Kasumi-1 (cell line): ENCODE data around the gene TNNI2.
A peak's percentile ranks its signal among the peaks of the same experiment; 100 is the strongest.
"Not testable (repeated sequence)": the region's sequence is repeated elsewhere in the genome, so short reads cannot be mapped to it uniquely, and the experiment has no call there.

ENCODE experiments used
- DNase-seq, 2 experiments: peaks; one replicate each; lab custom pipeline; 2025; lab: John Stamatoyannopoulos, UW

Gene TNNI2

DNA sequence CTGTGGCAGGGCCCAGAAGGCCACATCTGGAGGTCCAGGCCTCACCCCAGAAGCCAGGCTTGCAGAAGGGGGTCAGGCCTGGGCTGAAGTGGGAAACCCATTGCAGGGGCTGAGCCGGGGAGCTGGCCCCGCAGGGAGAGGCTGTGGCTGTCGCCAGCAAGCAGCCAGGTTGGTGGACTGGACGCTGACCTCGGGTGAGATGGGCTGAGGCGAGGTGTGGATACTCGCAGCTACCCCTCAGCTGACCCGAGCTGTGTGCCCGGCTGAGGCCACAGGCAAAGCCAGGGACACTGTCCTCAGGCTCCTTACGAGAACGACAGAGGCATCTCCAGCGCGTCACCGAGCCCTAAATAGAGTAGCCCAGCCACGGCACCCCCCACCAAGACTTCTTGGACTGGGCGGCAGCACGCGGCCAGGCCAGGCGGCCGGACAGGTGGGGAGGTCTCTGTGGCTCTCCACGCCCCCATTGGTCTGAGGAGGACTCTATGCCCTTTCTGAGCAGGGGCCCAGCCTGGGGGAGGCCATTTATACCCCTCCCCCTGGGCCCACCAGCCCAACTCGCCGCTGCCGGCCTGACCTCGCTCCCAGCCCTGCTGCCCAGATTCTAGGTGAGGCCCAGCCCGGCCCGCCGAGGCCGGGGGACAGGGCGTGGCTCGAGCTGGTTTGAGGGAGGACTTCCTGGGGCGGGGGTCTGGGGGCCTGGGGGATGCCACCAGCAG lies at the start of gene TNNI2:
TSS of gene TNNI2 (plus strand) at position 556 of the 719 bp plus-strand sequence. CDS start 716 bp downstream, outside the sequence.
- DNase-seq, result no peak

DNA sequence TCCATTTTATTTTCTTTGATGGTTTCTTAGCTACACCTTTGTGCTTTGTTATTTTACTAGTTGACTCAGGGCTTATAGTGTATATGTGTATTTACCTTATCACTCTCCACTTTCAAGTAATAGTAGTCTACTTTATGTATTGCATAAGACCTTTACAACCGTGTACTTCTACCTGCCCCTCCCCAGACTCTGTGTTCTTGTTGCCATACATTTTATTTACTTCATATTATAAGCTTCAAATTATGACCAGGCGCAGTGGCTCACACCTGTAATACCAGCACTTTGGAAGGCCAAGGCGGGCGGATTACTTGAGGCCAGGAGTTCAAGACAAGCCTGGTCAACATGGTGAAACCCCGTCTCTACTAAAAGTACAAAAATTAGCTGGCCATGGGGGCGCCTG lies 46.9 kb upstream of the TNNI2 start:
- no peak for DNase-seq

GRCh38 chr11:1792461-1792860 lies 46.3 kb upstream of the TNNI2 start:
- peak; percentile 88 to 91 for DNase-seq

GRCh38 chr11:1793081-1793480 lies 45.7 kb upstream of the TNNI2 start:
- DNase-seq, result no peak

- DNase-seq, result no peak
These were observed 42.3 kb upstream of the TNNI2 start for GRCh38 chr11:1796413-1797011.

DNA sequence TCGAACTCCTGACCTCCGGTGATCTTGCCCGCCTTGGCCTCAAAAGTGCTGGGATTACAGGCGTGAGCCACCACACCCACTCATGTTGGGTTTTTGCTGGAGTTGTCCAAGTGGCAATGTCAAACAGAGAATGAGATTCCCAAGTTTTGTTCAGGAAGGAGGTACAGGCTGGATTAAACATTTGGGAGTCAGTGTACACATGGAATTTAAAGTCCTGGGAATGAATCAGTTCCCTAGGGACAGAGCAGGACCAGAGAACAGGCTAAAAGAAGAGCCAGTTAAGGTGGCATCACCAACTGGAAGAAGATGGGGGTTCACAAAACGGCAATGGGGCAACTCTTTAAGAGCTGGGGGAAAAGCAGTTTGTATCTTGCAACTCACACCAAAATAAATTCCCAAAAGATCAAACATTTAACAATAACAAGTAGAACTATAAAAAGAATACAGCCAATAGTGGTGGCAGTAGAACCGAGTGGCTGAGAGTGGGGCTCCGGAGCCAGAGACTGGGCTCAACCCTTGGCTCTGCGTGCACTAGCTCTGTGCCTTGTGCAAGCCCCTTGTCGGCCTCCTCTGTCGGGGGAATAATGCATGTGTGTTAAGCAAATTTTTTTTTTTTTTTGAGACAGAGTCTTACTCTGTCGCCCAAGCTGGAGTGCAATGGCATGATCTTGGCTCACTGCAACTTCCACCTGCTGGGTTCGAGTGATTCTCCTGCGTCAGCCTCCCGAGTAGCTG lies 41.2 kb upstream of the TNNI2 start:
- no peak for DNase-seq

DNA sequence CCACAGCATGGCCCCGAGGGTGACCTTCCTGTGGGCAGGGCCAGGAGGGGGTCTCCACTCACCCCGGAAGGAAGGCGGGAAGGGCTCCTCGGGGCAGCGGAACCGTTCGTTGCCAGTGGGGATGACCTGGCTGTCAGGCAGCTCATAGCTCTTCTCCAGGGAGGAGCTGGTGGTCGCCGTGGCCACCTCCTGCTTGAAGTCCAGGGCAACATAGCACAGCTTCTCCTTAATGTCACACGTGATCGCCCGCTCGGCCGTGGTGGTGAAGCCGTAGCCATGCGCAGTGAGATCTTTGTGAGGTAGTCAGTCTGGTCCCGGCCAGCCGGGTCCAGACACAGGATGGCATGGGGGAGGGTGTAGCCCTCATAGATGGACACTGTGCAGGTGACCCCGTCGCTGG lies 35.5 kb upstream of the TNNI2 start:
- no peak for DNase-seq

GRCh38 chr11:1803835-1804519 lies 34.8 kb upstream of the TNNI2 start:
- not testable (repeated sequence) for DNase-seq

DNA sequence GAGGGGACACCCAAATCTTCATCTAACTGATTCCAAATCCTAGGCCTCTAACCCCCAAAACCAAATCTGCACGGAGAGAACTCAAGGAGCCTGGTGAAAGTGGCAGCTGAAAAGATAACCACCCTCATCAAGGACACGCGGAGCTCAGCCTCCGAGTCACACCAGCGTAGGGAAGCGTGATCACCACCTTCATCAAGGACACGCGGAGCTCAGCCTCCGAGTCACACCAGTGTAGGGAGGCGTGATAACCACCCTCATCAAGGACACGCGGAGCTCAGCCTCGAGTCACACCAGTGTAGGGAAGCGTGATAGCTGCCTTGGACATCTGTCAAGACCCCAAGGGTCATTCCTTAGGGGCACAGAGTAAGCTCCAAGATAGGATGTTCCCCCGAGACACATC lies 33.3 kb upstream of the TNNI2 start:
- DNase-seq, result no peak

DNA sequence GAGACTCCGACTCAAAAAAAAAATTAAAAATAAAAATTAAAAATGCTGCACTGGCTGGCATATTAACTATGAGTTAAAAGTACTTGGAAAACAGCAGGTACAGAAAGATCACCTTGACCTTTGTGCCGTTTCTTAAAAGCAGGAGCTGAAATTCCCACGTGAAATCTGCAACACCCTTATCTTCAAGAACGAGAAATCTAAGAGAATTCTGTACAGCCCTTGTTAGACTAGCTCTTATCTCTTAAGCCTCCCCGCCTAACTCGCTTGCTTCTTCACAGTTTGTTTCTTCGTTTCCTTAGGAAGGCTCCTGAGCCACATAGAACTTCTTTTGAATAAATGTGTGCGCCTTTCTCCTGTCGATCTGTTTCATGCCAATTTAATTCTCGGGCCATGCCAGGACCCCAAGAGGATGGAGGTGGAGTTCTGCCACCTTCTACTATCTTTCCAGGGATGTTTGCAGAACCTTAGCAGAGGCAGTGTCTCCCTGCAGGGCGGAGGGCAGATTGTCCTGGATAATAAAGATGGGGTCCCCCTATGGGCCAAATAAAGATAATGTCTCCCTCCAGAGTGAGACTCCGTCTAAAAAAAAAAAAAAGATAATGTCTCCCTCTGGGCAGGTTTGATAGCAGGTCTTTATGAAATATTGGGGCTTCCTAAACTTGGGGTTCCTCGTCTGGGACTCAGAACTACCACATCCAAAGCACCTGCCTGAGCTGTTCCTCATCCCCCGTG lies 31.4 kb upstream of the TNNI2 start:
- DNase-seq, result peak; percentile 40 to 66

DNA sequence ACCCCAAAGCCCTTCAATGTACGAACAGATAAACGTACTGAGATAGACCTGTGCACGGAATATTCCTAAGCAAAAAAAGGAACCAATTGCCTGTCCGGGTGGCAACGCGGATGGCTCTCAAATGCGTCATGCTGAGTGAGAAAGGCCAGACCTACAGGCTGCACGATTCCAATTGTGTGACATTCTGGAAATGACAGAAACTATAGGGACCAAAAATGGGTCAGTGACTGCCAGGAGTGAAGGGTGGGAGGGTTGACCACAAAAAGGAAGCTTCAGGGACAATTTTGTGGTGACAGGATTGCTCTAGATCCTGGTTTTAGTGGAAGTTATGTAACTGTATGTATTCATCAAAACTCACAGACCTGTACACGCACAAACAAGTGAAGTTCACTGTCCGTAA lies 28.0 kb upstream of the TNNI2 start:
- peak; percentile 63 to 74 for DNase-seq

- DNase-seq, result no peak
These were observed 26.5 kb upstream of the TNNI2 start for GRCh38 chr11:1812274-1812673.

DNA sequence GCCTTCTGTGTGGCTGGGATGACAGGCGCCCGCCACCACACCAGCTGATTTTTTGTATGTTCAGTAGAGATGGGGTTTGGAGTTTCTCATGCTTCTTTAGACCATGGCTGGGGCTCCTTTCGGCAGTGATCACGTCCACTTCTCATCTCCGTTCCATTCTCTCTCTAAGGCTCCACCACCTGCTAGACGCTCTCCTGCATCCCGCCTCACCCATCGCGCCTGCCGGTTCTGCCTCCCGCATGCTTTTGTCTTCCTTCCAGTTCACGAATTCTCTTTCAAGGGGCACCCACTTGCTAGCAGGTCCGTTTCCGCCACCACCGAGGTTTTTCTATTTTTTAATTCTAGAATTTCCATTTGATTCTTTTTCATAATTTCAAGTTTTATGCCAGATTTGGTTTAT lies 26.0 kb upstream of the TNNI2 start:
- no peak for DNase-seq

GRCh38 chr11:1813356-1813755 lies 25.4 kb upstream of the TNNI2 start:
- DNase-seq, result not testable (repeated sequence)

GRCh38 chr11:1814691-1815090 lies 24.1 kb upstream of the TNNI2 start:
- DNase-seq, result no peak

DNA sequence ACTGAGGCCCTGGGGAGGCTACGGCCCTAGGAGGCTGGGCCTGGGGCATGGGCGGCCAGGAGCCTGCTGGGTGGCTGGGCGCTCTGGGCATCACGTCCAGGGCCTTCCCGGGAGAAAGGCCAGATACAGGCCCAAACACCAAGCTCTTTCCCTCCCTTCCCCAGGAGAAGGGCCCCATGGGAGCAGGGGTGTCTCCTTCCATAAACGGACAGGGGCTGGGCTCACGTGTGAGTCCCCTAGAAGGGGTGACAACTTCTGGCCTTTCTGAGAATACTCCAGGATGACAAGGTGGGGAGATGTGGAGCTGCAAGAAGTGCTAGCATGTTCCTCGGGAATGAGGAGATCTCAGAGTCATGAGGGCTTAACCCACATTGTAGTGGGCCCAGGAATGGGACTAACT lies 23.5 kb upstream of the TNNI2 start:
- no peak for DNase-seq

DNA sequence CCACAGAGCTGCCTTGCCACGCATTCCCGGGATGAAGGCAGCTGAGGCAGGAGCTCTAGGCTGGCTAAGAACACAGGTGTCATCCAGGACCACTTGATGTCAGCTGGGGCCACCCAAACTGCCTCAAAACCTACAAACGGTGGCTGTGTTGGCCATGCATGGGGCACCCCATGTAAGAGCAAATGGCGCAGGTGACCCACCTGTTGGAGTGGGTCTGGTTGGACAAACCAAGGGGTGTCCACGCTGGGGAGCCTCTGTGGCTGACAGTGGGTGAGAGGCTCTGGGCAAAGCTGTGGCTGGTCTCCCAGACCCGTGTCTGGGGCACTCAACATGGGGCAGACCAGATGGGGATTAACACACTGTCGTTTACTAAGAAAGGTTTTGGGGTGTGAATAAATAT lies 23.0 kb upstream of the TNNI2 start:
- DNase-seq, result no peak

GRCh38 chr11:1817000-1817399 lies 21.8 kb upstream of the TNNI2 start:
- no peak for DNase-seq

- DNase-seq, result no peak
These were observed 21.3 kb upstream of the TNNI2 start for GRCh38 chr11:1817511-1817910.

DNA sequence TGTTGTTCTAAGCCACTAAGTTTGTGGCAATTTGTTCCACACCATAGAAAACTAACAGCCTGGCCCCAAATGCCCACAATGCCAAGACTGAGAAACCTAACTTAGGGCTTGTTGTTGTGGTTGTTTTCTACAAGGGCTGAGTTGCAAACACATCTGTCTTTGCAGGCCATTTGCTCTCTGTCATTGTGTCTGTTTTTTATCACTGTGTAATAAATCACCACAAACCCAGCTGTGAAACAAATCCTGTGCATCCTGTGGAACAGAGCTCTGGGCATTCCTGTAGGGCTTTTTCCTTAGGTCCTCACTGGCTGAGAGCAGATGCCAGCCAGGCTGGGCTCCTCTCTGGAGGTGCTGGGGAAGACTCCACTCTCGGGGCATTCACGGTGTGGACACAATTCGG lies 19.7 kb upstream of the TNNI2 start:
- no peak for DNase-seq

GRCh38 chr11:1820463-1821325 lies 18.1 kb upstream of the TNNI2 start:
- DNase-seq, result no peak
